Epithelial cell of esophagus (primary cell): Measurements from ENCODE around the gene ZNF688.

Source experiments
- DNase-seq: peaks from one replicate; pipeline ENCODE4 v3.0.0; 2010; ENCODE audit warnings: low read depth
- H3K4me3 ChIP-seq: 2 replicates; pipeline ENCODE4 v1.5.1; 2011; ENCODE audit warnings: mild to moderate bottlenecking, low read length, control low read depth
- CTCF ChIP-seq: IDR thresholded peaks from 2 replicates; pipeline ENCODE4 v1.5.1; 2011; ENCODE audit warnings: low read depth, mild to moderate bottlenecking, low read length, control low read depth, inconsistent platforms; ENCODE audit not compliant: insufficient read depth; ENCODE audit errors: missing control alignments

ZNF688 gene

GRCh38 chr16:30609002-30609925 lies 37.8 kb upstream of the ZNF688 start:
- peak overlapping the region; percentile 87 for H3K4me3 ChIP-seq
- DNase-seq: peak; percentile 34
- TF ChIP-seq CTCF: no peak

DNA sequence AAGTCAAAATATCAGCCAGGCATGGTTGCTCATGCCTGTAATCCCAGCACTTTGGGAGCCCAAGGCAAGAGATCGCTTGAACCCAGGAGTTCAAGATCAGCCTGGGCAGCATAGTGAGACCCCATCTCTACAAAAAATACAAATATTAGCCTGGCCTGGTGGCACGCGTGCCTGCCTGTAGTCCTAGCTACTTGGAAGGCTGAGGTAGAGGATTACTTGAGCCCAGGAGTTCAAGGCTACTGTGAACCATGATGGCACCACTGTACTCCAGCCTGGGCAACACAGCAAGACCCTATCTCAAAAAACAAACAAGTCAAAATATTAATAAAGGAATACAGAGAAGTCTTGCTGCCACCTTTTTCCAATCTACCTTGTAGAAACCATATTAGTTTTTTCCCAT lies 34.5 kb upstream of the ZNF688 start:
- TF ChIP-seq CTCF: no peak
- no peak overlapping the region for H3K4me3 ChIP-seq
- DNase-seq: no peak

DNA sequence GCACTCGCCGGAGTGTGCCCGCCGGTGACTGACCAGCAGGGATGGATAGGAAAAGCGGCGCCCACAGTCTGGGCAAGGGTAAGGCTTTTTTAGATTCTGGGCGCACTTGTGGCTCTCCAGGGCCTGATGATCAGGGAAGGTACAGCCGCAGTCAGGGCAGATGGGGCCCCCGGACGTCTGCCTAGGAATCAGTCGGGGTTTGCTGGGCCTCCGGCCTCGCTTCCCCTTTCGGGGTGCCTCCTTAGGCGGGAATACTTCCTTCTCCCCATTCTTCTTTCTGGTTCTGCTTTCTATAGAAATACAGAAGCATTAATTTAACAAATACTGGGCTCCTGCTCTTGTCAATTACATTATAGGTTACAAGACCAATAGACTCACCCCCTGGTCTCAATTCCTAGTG lies 33.6 kb upstream of the ZNF688 start:
- no peak for DNase-seq
- no peak for TF ChIP-seq CTCF
- no peak overlapping the region for H3K4me3 ChIP-seq

DNA sequence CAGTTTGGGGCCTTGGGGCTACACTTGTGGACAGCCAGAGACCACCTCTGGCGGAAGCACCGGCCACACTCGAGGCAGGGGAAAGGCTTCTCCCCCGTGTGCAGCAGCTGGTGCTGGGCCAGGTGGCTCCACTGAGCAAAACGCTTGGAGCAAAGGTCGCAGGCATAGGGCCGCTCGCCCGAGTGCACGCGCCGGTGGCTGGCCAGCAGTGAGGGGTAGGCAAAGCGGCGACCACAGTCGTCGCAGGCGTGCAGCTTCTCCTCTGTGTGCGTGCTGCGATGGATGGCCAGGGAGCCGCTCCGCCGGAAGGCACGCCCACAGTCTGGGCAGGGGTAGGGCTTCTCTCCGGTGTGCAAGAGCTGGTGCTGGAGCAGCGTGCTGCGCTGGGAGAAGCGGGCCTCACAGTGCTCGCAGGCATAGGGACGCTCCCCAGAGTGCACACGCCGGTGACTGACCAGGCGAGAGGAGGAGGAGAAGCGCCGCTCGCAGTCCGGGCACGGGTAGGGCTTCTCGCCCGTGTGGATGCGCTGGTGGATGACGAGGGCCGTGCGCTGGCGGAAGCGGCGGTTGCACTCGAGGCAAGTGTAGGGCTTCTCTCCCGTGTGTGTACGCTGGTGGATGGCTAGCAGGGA lies 32.9 kb upstream of the ZNF688 start:
- no peak overlapping the region for H3K4me3 ChIP-seq
- TF ChIP-seq CTCF: no peak
- DNase-seq: no peak

DNA sequence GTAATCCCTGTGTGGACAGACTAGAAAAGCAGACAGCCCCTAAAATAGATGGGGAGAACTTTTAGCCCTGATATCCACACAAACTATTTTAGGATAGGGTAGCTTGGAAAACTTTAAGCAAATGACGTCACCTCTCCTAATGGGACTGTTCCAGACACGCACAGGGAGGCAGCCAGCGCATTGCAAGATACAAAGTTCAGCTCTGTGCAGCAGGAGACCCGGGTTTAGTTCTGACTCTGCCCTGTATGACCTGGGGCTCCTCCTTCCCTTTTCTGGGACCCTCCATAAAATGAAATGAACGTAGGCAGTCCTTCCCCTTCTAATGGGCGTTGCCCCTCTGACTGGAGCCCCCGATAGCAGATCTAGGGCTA lies 32.4 kb upstream of the ZNF688 start:
- H3K4me3 ChIP-seq: no peak overlapping the region
- DNase-seq: no peak
- TF ChIP-seq CTCF: no peak

DNA sequence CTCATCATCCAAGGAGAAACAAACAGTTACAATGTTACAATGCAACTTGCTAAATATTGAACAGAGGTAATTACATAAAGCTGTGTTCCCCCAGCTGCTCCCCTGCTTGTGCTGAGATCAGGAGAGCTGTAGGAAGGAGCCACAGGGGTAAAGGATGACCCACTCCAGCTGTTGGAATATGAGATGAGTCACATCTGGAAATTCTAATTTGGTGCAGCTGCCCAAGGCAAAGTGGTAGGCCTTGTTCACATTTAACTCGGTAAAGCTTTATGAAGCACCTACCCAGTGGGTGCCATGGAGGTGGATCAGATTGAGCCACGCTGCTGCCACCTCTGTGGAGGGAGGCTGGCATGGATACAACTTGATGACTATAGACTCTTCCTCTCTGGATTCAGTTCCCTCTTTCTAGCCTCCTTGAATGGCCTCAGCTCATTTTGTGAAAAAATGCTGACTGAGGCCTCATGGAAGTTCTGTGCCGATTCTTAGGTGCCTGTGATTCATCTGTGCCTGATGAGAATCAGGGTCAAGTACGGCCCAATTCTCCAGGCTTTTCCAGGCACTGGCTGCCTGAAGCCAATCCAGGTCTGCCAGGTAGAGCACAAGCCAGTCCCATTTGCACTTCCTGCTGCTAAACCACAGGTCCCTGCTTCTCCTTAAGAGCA lies 31.2 kb upstream of the ZNF688 start:
- TF ChIP-seq CTCF: no peak
- no peak overlapping the region for H3K4me3 ChIP-seq
- DNase-seq: peak; percentile 32
